ENCODE results near the gene CHST8.

Gene CHST8

DNA sequence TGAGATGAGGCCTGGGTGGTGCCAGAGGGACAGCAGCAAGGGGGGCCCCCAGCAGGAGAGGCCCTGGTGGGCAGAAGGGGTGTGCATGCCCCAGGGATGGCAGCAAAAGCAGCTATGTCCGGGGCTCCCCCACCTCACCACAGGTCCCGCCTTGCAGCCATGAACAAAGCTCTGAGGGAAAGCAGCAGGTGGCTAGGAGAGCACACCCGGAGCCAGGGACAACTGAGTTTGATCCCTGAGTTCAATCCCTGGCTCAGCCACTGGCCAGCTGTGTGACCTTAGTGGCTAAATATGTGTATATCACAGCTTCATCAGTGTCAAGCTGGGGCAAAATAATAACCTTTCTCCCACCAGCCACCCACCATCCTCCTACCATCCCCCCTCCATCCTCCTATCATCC, 127.3 kb downstream of the CHST8 start:
- DNase-seq: no peak

DNA sequence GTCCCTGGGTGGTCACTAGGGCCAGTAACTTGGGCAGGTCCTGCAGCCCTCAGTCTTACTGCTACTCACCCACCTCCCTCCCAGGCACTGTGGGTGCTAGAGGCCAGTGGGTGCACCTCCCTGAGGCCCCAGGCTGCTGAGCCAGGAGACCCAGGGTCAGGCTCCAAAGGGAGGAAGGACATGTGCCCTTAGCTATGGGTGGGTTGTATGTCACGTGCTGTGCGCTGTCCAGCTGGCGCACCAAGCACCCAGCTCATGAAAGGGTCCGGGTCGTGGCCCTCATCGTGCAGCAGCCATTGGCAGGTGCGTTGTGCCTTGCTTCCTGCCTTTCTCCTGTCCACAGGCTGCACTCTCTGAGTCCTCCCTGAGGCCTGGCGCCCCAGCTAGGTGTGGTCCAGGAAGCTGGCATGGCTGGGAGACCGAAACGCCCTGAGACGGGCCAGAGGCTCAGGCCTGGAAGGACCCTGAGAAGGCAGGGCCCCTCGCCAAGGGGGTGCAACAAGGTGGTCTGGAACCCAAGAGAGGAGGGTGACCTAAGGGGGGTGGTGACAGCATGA, 127.9 kb downstream of the CHST8 start:
- no peak for DNase-seq

DNA sequence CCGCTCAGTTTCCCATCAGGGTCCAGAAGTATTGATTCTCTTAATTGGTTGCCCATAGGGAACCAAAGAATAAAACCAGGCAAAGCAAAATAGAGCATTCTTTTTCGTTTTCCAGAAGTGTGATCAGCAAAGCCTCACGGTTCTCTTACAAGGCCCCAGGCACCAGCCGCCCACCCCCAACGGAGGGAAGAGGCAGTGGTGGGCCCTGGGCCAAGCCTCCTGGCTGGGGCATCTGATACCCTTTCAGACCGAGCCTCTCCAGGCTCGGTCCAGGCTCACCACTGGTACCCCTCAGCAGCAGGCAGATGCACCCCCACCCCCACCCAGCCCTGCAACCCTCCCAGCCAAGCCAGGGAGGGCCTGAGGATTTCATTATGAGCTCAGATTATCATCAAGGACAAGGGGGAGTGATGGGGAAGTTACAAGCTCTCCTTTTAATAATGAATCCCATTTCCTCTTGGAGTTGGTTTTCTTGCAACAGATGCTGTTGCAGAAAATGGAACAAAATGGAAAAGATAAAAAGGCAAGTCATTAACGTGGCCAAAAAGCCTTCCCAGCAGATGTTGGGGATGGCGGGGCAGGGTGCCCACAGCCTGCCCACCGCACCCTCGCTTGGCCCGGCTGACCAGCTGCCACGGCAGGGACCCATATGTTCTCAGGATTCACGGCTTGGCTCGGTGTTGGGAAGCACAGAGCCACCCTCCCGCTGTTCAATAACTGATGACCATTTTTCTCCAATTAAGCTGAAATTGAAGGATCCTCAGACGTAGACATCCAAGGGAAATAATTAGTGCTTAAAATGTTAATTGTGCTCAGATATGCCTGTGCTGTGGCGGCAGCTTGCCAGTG, 129.1 kb downstream of the CHST8 start:
- DNase-seq: no peak

DNA sequence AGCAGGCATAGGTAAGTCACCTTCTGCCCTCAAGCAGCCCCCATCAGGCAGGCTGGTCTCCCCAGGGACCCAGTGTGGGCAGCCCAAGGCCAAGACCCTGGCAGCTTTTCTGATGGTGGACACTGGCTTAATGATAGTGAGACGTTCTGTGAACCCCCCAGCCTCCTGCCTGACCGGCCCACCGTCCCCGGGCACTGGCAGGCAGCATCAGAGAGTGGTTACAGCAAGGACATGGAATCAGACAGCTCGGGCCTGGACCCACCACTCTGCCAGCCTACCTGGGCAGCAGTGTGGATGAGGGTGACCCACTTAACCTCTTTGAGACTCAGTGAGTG, 129.7 kb downstream of the CHST8 start:
- DNase-seq: no peak

DNA sequence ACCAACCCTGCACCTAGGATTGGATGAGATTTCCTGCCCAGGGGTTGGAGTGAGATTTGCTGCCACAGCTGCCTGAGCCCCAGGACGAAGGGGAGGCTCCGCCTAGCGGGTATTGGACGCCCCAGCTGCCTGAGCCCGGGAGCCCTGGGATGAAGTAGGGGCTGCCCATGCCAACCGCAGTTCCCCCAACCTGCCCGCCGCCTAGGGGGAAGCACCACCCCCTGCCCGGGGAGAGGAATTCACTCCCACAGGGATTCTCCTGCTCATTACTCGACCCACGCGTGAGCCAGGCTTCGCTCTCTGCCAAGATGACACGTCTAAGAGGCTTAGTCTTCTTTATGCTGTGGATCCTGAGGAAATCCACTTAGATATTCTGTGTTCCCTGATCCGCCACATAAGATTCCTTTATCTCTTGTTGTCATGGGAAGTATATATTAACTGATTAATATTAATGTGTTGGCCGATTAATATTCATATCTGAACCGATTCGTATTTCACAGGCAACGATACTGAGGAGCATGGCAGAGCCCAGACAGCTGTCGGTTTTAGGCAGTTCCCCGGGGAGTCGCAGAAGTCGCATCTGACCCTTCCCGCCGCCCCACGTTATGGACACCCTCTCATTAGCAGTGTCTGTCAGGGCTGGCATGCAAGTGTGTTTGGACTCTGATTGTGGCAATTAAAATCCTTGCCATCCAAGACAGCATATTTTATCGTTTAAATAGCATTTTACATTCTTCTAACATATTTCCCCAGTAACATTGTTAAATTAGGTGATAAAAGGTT, 130.5 kb downstream of the CHST8 start:
- no peak for DNase-seq

DNA sequence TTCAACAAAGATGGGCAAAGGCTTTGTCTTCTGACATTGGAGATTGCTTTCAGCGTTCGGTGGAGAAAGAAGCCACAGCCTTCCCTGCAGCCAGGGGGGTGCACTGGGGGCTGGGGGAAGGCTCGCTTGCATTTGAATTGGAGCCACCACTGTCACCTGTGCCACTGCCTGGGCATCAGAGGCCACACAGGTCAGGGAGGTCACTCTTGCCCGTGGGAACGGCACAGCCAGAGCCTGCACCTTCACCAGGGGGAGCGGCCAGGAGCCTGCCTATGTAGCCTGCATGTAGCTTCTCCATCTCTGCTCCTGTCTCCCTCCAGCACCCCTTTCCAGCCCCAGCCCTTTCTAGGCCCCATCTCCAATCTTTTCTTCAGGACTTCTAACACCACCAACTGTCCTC, 131.2 kb downstream of the CHST8 start:
- DNase-seq: no peak

DNA sequence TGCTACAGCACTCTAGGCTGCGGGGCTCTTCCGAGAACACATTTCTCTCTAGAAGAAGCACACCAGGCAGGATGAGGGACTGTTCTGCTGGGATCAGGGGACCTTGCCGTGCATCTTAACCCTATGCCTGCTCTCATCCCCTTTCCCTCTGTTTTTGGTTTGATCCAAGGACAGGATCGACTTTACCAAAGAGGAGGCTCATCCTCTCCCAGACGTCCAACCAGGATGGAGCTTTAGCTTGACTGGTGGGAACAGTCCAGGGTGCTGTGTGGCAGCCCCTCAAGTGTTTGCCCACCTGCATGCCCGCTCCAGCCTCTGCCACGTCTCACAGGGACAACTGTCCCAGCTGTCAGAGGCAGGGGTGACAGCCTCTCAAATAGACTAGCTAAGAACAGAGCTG, 132.6 kb downstream of the CHST8 start:
- no peak for DNase-seq

DNA sequence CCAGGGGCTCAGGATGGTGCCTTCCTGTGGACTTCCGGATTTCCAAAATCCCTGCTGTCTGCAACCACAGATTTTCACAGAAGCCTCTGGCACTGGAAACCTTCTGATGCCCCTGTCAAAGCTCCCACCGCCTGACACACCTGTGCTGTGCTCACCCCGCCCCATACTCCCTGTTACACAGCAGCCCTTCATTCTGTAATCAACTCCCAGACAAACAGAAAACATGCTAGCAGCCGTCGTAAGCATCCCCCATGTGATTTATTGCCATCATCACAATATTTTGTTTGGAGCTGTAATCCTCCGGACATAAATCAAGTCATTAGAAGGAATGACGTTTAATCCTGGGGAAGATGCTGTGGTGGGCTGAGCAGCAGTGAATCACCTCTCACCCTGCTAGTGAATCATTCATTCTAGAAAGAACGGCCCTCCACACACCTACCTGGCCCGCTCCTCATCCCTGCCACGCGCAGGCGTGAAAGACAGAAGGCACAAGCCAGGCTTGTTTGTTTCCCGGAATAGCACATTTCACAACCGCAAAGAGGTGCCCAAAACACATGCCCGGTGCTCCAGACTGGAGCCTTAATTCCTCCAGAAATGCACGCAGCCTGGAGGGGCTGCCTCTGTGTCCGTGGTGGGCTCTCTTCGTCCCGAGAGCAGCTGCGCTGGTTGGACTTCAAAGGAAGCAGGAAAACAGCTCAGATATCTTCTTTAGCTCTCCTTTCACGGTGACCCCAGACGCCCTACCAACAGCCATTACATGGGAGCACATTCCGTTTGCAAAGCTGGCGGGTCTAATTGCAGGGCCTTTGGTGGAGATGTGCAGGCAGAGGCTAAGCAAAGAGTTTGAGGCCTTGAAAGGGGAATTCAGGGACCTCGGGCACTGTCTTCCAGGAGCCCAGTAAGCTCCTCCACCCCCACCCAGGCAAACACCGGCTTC, 133.6 kb downstream of the CHST8 start:
- no peak for DNase-seq

DNA sequence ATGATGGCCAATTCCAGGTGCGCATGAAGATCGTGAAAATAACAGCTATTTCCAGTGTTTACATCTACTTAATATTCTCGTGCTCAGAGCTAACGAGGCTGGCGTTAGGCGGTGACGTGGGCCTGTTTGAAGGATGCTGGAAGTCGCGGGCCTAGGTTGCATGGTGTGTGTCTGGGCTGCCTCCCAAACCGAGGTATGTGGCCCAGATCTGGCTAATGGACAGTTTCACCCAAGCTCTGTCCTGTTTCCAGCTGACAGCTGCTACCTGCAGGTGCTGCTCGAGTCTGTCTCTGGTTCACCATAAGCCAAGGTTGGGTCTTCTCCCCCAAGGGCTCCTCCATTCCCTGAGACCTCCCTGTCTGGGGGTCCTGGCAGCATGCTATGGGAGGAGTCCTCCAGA, 134.4 kb downstream of the CHST8 start:
- no peak for DNase-seq

DNA sequence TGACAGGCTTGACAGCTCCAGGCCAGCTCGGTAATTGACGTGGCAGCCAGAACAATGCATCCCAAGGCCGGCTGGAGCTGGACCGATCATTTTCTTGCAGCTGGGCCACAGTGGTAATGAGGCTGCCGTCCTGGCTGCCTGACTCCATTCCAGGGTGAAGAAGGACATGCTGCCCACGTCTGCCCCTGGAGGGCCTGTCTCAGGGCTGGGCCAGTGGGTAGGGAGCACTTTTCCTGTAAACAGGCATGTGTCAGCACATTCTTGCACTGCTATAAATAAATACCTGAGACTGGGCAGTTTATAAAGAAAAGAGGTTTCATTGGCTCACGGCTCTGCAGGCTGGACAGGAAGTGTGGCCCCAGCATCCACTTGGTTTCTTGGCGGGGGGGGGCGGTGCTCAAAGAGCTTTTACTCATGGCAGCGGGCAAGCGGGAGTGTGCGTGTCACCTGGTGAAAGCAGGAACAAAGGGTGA, 136.8 kb downstream of the CHST8 start:
- DNase-seq: no peak

DNA sequence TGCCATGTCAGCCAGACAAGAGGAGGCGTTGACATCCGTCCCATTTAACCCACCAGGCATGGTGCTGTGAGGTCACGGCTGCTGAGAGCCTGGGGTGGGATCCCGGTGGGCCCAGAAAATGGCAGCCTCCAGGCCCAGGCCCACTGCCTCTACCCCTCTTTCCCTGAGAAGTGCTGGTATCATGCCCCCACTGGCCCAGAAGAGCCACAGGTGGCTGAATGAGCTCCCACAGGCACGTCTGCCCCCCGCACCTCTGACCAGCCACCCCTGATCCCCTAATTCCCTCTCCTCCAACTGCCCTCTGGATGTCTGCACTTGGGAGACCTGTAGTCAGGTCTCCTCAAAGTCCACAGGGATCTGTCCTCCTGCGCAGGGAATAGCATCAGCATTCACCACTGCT, 137.6 kb downstream of the CHST8 start:
- DNase-seq: no peak

DNA sequence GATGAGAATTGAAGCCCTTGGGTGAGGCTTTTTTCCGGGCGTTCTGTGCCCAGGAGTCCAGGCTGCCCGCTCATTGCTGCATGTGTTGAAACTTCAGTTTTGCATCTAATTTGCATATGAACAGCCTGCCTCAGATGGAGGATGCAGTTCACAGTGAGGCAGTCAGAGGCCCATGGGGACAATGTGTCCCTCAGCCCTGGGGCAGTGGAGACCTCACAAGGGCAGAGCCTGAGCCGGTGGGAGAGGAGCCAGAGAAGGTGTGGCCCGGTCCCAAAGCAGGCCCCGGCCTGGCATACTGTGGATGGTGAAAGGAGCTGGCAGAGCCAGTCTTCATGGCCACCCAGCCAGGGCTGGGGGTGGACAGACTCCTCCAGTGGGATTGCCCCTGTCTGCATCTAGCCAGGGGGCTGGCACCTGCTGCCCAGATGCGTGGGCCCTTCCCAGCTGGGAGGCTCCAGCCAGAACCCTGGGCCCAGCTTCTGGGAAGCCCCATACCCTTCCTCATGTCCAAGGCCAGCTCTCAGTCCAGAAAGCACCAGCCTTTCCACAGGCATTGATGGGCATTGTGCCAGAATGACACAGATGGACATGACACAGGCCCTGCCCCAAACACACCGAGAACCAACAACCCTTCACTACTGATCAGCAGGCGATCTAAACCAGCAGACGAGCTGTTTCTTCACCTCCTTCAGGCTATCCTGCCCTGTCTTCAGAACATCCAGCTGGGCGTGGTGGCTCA, 142.0 kb downstream of the CHST8 start:
- DNase-seq: no peak

DNA sequence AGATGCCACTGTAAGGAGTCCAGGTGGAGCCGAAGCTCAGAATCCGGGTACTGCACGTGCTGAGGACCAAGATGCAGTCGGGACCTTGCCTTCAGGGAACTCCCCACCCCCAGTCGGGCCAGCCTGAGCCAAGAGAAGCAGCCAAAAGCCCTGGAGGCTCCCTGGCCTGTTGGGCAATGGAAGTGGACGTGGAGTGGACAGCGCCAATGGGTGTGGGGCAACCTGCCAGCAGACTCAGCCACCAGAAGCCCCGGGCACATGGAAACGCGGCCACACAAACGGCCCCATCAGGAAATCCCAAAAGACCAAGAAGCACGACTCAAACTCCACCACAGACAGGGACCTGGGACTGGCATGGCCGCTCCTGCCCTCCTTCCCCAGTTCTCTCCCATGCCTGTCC, 144.9 kb downstream of the CHST8 start:
- DNase-seq: no peak

DNA sequence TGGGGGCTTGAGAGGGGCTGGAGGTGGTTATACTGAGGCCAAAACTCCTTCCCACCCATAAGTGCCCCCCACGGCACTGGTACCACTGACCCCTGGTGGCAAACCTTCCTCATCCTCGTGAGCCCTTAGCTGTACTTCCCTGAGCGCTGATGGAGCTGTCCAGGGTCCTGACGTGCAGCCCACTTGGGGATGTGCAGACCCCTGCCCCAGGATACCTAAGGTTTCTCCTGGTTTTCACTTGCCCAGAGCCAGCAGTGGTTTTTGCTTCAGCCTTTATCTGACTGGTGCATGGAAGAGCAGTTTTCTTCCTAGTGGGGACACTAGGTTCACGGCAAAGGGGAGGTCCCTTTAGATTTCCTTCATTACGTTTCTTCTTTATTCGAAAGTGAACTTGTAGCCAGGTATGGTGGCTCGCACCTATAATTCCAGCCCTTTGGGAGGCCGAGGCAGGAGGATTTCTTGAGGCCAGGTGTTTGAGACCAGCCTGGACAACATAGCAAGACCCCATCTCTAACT, 146.2 kb downstream of the CHST8 start:
- no peak for DNase-seq

DNA sequence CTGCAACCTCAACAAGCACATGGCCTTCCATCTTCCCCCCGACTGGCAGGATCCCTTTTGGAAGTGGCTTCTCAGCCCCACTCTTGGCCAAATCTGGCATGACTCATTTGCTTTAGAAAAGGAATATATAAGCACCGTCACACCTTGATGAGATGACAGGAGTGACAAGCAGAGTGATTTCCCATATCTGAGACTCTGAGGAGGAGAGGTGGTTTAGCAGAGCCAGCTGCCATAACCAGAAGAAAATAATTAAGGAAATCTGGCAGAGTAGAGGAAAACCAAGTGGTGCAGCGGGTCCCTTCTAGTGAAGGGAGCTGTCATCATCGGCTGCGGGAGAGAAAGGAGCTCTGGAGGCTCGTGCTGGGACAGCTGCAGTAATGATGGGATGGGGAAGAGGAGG, 147.5 kb downstream of the CHST8 start:
- no peak for DNase-seq

DNA sequence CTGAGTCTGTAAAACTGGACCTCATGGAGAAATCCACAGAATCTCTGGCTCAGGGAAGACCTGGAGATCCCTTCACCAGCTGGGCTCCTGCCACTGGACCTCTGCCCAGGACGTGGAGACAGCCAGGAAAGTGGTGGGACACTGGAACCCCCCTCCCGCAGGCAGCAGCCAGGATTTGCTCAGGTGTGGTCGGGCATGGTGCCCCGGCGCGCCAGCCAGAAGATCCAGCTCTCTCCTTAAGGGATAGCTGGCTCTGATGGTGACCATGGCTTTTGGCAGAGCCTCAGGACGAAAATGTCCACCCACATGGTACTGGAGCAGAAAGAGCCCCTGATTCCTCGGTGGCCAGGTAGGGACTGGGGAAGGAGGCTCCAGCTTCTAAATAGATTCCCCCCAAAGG, 148.4 kb downstream of the CHST8 start:
- DNase-seq: no peak

DNA sequence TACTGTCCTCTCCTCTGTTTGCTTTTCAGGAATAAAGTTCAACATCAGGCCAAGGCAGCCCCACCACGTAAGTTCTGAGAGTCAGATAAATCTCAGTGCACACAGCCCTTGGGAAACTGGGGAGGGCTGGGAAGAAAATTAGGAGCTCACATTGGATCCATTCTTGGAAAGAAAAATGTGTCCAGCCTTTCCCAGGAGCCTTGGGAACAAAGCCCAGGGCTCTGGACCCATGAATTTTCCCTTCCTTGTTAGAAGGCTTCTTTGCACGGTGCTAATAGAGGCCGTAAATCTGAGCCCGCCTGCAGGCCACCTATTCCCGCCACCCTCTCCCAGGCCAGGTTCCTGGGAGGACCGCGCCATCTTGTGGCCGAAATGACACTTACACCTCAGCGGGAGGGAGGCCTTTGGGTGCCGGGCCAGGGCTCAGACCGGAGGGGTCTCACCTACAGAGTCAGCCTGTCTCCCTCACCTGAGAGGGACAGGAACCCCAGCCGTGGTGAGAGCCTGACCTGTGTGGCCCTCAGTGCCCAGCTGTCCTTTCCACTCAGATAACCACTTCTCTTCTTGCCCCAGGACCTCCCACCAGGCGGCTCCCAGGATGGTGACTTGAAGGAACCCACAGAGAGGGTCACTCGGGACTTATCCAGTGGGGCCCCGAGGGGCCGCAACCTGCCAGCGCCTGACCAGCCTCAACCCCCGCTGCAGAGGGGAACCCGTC, 149.8 kb downstream of the CHST8 start:
- no peak for DNase-seq

DNA sequence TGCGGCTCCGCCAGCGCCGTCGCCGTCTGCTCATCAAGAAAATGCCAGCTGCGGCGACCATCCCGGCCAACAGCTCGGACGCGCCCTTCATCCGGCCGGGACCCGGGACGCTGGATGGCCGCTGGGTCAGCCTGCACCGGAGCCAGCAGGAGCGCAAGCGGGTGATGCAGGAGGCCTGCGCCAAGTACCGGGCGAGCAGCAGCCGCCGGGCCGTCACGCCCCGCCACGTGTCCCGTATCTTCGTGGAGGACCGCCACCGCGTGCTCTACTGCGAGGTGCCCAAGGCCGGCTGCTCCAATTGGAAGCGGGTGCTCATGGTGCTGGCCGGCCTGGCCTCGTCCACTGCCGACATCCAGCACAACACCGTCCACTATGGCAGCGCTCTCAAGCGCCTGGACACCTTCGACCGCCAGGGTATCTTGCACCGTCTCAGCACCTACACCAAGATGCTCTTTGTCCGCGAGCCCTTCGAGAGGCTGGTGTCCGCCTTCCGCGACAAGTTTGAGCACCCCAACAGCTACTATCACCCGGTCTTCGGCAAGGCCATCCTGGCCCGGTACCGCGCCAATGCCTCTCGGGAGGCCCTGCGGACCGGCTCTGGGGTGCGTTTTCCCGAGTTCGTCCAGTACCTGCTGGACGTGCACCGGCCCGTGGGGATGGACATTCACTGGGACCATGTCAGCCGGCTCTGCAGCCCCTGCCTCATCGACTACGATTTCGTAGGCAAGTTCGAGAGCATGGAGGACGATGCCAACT, 150.5 kb downstream of the CHST8 start:
- DNase-seq: no peak

DNA sequence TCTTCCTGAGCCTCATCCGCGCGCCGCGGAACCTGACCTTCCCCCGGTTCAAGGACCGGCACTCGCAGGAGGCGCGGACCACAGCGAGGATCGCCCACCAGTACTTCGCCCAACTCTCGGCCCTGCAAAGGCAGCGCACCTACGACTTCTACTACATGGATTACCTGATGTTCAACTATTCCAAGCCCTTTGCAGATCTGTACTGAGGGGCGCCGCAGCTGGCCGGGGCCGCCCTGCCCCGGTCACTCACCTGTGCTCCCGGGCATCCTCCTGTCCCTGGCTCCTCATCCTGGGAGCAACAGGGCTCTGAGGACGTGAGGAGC, 151.1 kb downstream of the CHST8 start:
- DNase-seq: no peak

All from activated gamma-delta T cell (primary cell).